ENCODE results near the gene LRRC49.

Gene LRRC49

GRCh38 chr15:71084264-71084663, 191.6 kb downstream of the LRRC49 start:
- no peak for TF ChIP-seq CTCF (IDR thresholded peaks at IDR 0.05; ENCODE audit: insufficient read depth, low read length, poor library complexity, severe bottlenecking)
- H3K27me3 ChIP-seq (replicated peaks; ENCODE audit: control insufficient read depth, insufficient read depth, low read length) = no peaks in the 10 kb centered on the region
- no peak overlapping the region for H3K4me3 ChIP-seq (replicated peaks; ENCODE audit: low read depth, low read length)
- H3K36me3 ChIP-seq (ENCODE audit: control insufficient read depth, insufficient read depth, low read length) = no peaks in the 10 kb centered on the region
- no peak for DNase-seq (ENCODE audit: extremely low read depth, insufficient read length)

DNA sequence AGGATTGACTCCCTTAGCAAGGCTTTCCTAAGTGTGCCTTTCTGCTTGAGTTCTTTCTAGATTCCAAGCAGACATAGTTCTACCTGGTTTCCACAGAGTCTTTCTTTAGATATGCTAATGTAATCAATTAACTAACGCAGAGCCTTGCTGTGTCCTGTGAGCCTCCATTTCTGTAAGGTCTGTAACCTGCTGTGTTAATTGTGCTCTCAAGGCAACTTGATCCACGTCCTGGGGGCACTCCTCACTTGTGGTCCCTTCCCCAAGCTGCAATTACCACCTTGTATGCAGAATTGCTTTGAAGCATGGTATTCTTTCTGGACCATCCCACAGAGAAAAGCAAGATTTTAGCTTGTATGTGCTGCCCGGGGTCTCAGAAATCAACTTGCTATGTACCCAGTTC, 193.2 kb downstream of the LRRC49 start:
- Histone ChIP-seq H3K36me3 (ENCODE audit: control insufficient read depth, insufficient read depth, low read length) (no peaks in the 10 kb centered on the region), H3K27me3 (replicated peaks; ENCODE audit: control insufficient read depth, insufficient read depth, low read length) (no peaks in the 10 kb centered on the region), H3K4me3 (replicated peaks; ENCODE audit: low read depth, low read length) (no peak overlapping the region)
- TF ChIP-seq CTCF (IDR thresholded peaks at IDR 0.05; ENCODE audit: insufficient read depth, low read length, poor library complexity, severe bottlenecking) = no peak
- no peak for DNase-seq (ENCODE audit: extremely low read depth, insufficient read length)

- no peak for DNase-seq (ENCODE audit: extremely low read depth, insufficient read length)
- Histone ChIP-seq H3K36me3 (ENCODE audit: control insufficient read depth, insufficient read depth, low read length) (no peaks in the 10 kb centered on the region), H3K27me3 (replicated peaks; ENCODE audit: control insufficient read depth, insufficient read depth, low read length) (no peaks in the 10 kb centered on the region), H3K4me3 (replicated peaks; ENCODE audit: low read depth, low read length) (no peak overlapping the region)
- TF ChIP-seq CTCF (IDR thresholded peaks at IDR 0.05; ENCODE audit: insufficient read depth, low read length, poor library complexity, severe bottlenecking) = no peak
Observed at GRCh38 chr15:71088155-71088554, 195.5 kb downstream of the LRRC49 start.

- H3K4me3 ChIP-seq (replicated peaks; ENCODE audit: low read depth, low read length) = no peak overlapping the region
- no peaks in the 10 kb centered on the region for H3K36me3 ChIP-seq (ENCODE audit: control insufficient read depth, insufficient read depth, low read length)
- no peaks in the 10 kb centered on the region for H3K27me3 ChIP-seq (replicated peaks; ENCODE audit: control insufficient read depth, insufficient read depth, low read length)
- DNase-seq (ENCODE audit: extremely low read depth, insufficient read length) = no peak
- TF ChIP-seq CTCF (IDR thresholded peaks at IDR 0.05; ENCODE audit: insufficient read depth, low read length, poor library complexity, severe bottlenecking) = no peak
Observed at GRCh38 chr15:71088683-71089082, 196.1 kb downstream of the LRRC49 start.

DNA sequence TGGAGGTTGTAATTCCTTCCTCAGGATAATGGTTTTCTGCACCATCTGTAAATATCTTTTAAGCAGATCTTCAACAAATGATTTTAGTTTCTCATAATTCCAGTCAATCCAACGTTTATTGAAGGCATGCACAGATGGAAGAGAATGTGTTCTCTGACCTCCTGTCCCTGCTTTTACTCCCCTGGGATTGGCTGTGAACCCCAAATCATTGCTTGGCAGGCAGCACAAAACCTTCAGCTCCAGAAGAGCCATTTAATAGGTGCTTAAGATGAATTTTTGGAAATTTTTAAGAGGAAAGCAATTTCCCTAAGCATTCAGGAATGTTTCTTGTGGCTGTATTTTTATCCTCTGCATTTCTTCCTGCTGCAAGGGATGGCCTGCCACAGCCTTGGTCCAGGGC, 197.2 kb downstream of the LRRC49 start:
- Histone ChIP-seq H3K36me3 (ENCODE audit: control insufficient read depth, insufficient read depth, low read length) (no peaks in the 10 kb centered on the region), H3K4me3 (replicated peaks; ENCODE audit: low read depth, low read length) (no peak overlapping the region), H3K27me3 (replicated peaks; ENCODE audit: control insufficient read depth, insufficient read depth, low read length) (no peaks in the 10 kb centered on the region)
- DNase-seq (ENCODE audit: extremely low read depth, insufficient read length) = no peak
- no peak for TF ChIP-seq CTCF (IDR thresholded peaks at IDR 0.05; ENCODE audit: insufficient read depth, low read length, poor library complexity, severe bottlenecking)

DNA sequence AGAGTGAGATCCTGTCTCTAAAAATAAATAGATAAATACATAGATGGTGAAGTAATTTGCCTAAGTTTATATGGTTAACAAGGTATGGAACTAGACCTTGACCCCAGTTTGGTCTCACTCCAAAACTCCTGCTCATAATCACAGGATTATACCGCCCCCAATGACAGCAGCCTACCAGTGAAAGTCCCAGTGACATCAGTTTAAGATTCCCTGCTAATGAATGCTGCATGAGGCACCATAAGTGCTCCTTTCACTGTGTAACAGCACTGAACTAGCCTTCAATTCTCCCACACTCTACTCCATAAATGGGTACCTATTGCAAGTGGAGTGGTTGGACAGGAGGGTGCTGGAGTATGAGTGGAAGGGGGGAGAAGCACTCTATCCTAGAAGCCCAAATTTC, 199.0 kb downstream of the LRRC49 start:
- H3K27me3 ChIP-seq (replicated peaks; ENCODE audit: control insufficient read depth, insufficient read depth, low read length) = no peaks in the 10 kb centered on the region
- TF ChIP-seq CTCF (IDR thresholded peaks at IDR 0.05; ENCODE audit: insufficient read depth, low read length, poor library complexity, severe bottlenecking) = no peak

More for the DNA sequence above, 199.0 kb downstream of the LRRC49 start:
- no peak for DNase-seq (ENCODE audit: extremely low read depth, insufficient read length)
- Histone ChIP-seq H3K4me3 (replicated peaks; ENCODE audit: low read depth, low read length) (no peak overlapping the region), H3K36me3 (ENCODE audit: control insufficient read depth, insufficient read depth, low read length) (no peaks in the 10 kb centered on the region)
